GM18499 (cell line): ENCODE data around the gene PLRG1.
A peak's percentile ranks its signal among the peaks of the same experiment; 100 is the strongest.
"Not testable (repeated sequence)": the region's sequence is repeated elsewhere in the genome, so short reads cannot be mapped to it uniquely, and the experiment has no call there.

ENCODE experiments used
- ATAC-seq: cut with Tn5 transposase; IDR thresholded peaks from one replicate; pipeline ENCODE4 v1.9.1; 2021; ENCODE audit warnings: moderate number of reproducible peaks; ENCODE audit not compliant: insufficient read depth, unreplicated experiment

Gene PLRG1

GRCh38 chr4:154549894-154550790, at the start of gene PLRG1:
PLRG1 (minus strand) TSS chr4:154550400; CDS start chr4:154550308, 92 bp downstream.
- peak; percentile 96 for ATAC-seq

- ATAC-seq: no peak
Measured at GRCh38 chr4:154597798-154598774, 47.9 kb upstream of the PLRG1 start.

GRCh38 chr4:154597281-154597680, 47.1 kb upstream of the PLRG1 start:
- ATAC-seq: not testable (repeated sequence)

- ATAC-seq: no peak
Measured at GRCh38 chr4:154595807-154596206, 45.6 kb upstream of the PLRG1 start.

GRCh38 chr4:154594343-154594742, 44.1 kb upstream of the PLRG1 start:
- not testable (repeated sequence) for ATAC-seq

GRCh38 chr4:154593868-154594267, 43.7 kb upstream of the PLRG1 start:
- no peak for ATAC-seq

- ATAC-seq: no peak
Measured at GRCh38 chr4:154591890-154592289, 41.7 kb upstream of the PLRG1 start.

- ATAC-seq: no peak
Measured at GRCh38 chr4:154590329-154591006, 40.3 kb upstream of the PLRG1 start, which contains the start of gene FGA. FGA (minus strand) TSS chr4:154590742; CDS start chr4:154590687, 55 bp downstream.

GRCh38 chr4:154589296-154590197, 39.3 kb upstream of the PLRG1 start:
- ATAC-seq: no peak

- no peak for ATAC-seq
Measured at GRCh38 chr4:154588198-154588597, 38.0 kb upstream of the PLRG1 start.

GRCh38 chr4:154586296-154587033, 36.3 kb upstream of the PLRG1 start:
- no peak for ATAC-seq

GRCh38 chr4:154585369-154586018, 35.3 kb upstream of the PLRG1 start:
- no peak for ATAC-seq

GRCh38 chr4:154584259-154584658, 34.1 kb upstream of the PLRG1 start:
- no peak for ATAC-seq

GRCh38 chr4:154583677-154584076, 33.5 kb upstream of the PLRG1 start:
- no peak for ATAC-seq

GRCh38 chr4:154583230-154583629, 33.0 kb upstream of the PLRG1 start:
- no peak for ATAC-seq

GRCh38 chr4:154582723-154583122, 32.5 kb upstream of the PLRG1 start:
- no peak for ATAC-seq

GRCh38 chr4:154579927-154580326, 29.7 kb upstream of the PLRG1 start:
- no peak for ATAC-seq

GRCh38 chr4:154578919-154579318, 28.7 kb upstream of the PLRG1 start:
- no peak for ATAC-seq
